Measurements from ENCODE around the gene RAB39A.
"Not testable (repeated sequence)": the region's sequence is repeated elsewhere in the genome, so short reads cannot be mapped to it uniquely, and the experiment has no call there.

The RAB39A gene

DNA sequence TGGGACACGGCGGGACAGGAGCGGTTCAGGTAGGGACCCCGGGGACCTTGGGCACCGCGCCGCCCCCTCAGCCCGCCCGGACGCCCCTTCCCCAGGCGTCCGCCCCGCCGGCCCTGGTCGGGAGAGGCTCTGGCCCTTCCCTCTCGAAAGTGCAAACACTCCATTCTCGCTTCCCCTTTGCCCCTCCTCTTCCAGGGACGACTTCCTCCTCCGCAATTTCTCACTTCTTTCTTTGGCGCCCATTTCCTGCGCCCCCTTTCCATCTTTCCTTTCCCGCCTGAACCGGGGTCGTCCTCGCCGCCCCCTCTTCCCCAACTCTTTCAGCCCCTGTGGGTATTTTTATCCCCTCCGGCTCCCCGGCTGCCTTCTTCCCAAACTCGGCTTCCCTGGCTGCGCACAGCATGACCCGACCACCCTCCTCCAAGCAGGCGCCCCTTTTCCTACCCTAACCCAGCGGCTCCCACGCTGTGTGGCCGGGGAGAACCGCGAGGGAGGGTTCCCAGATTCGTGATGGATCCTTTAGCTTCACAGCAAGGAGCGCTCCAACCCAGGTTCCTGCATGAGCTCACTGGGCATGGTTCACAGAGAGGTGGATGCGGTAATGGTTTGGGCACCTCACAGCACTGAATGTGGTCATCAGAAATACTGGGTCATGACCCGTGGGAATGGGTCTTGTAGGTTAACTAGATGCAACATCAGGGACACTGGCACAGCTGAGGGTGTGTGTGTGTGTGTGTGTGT lies 689 bp downstream of the RAB39A start:
- no peak for TF ChIP-seq JUND (IDR thresholded peaks at IDR 0.05; ENCODE audit: low read depth)
- DNase-seq (ENCODE audit: low read depth in 1 of 2, low spot score in 1 of 2): no peak
- in situ Hi-C loops (cut with HindIII; ENCODE audit: low pct_unique_long_range_greater_than_20kb, low sequenced_read_pairs): no loop called here

DNA sequence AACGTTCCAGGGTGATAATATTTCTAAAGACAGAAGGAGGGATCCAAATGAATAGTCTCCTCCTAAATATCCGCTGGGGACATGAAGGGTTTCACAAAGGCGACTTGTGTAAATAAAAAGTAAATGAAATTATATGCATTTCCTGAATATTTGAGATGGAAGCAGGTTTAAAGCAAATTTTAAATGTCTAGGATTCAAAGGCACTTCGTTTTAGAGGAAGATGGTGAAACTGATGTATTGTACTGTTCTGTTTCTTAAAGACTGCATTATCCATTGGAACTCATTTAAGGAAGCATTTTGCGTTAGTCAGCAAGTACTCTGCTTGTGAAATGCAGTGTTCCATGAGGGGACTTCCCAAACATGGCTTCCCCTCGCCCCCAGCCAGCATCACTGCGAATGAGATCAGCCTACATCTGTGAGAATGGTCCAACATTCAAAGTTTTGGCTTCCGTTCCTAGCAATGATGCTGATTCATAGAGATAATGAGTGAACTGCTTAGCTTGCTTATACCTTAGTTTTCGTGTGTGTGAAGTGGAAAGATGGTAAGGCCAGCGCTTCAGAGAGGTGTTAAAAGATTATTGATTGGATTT lies 1.5 kb downstream of the RAB39A start:
- in situ Hi-C loops (cut with HindIII; ENCODE audit: low pct_unique_long_range_greater_than_20kb, low sequenced_read_pairs): no loop called here
- no peak for DNase-seq (ENCODE audit: low read depth in 1 of 2, low spot score in 1 of 2)
- TF ChIP-seq JUND (IDR thresholded peaks at IDR 0.05; ENCODE audit: low read depth): no peak

DNA sequence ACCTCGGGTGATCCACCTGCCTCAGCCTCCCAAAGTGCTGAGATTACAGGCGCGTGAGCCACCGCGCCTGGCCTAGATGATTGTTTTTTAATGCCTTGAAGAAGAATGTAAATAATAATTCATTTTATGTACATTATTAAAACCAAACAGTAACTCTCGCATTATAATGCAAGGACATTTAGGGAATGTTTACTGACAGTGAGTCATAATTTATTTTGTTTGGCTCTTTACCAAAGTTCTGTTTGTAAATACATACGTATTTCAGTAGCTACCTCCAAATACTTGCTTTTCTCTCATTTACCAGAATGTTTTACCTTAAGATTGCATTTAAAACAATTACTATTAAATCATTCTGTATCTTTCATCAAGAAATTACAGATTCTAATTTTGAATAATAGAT lies 3.0 kb downstream of the RAB39A start:
- in situ Hi-C loops (cut with HindIII; ENCODE audit: low pct_unique_long_range_greater_than_20kb, low sequenced_read_pairs): no loop called here
- no peak for TF ChIP-seq JUND (IDR thresholded peaks at IDR 0.05; ENCODE audit: low read depth)
- peak in 1 of 2 experiments; percentile 24 for DNase-seq (ENCODE audit: low read depth in 1 of 2, low spot score in 1 of 2)

DNA sequence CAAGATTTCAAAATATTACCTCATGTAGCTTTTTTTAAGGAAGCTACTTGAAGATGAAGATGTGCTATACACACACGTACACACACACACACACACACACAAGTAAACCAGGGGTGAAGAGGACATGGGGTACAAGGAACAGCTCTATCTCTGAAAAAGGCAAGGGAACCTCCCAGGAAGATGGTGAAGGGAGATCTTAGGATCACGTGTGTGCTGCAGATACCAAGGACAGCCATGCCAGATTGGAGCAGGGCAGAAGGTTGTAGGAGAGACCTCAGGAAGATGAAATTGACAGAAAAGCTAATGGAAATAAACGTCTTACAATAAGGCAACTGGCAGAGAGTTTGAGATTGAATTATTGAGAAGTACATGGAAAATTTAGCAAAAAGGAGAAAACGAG lies 19.7 kb downstream of the RAB39A start:
- no peak for DNase-seq (ENCODE audit: low read depth in 1 of 2, low spot score in 1 of 2)
- no peak for TF ChIP-seq JUND (IDR thresholded peaks at IDR 0.05; ENCODE audit: low read depth)
- in situ Hi-C loops (cut with HindIII; ENCODE audit: low pct_unique_long_range_greater_than_20kb, low sequenced_read_pairs): no loop called here

DNA sequence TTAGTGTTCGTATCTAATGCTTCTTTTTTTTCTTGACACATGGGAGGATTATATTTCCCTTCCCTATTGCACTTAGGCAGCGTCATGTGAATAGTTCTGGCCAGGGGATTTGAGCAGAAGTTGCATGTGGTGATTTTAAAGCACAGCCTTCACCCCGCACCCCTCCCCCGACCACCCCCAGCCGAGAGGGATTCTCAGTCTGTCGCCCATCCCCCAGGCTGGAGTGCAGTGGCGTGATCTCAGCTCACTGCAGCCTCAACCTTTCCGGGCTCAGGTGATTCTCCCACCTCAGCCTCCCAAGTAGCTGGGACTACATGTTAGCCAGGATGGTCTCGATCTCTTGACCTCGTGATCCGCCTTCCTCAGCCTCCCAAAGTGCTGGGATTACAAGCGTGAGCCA lies 20.1 kb downstream of the RAB39A start:
- in situ Hi-C loops (cut with HindIII; ENCODE audit: low pct_unique_long_range_greater_than_20kb, low sequenced_read_pairs); DNase-seq (ENCODE audit: low read depth in 1 of 2, low spot score in 1 of 2): not testable (repeated sequence)

DNA sequence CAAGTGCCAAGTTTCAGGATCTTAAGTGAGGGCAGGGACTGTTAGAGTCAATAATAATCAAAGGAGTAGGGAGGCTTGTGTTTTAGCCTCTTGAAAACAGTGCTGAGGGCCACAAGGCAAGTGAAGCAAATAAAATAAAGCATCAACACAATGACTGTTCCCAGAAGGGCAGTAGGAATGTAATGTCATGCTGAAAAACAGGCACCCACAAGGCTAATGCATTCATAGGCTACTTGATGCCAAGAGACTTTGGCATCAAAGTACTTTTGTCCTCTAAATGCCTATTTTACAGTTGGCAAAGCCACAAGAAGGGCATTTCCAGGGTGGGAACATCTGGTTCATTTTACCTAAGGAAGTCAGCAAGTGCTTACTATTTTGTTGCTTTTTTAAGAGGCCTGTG lies 22.9 kb downstream of the RAB39A start:
- no peak for TF ChIP-seq JUND (IDR thresholded peaks at IDR 0.05; ENCODE audit: low read depth)
- in situ Hi-C loops (cut with HindIII; ENCODE audit: low pct_unique_long_range_greater_than_20kb, low sequenced_read_pairs): no loop called here
- no peak for DNase-seq (ENCODE audit: low read depth in 1 of 2, low spot score in 1 of 2)

DNA sequence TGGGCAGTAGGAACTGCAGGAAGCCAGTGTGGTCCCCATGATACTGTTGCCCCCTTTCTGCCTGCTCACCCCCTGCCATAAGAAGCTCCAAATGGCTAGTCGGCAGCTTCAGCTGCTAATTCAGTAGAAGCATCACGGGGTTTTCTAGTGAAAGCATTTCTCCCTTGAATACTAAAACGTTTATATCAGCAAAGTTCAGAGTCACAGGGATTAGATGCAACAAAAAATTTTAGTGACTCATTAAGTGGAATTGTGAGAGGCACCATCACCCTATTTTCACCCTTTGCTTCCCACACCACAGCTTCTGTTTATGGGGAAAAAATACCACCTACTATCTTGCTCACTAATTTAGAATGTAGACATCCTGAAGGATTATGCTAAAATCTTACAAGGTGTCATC lies 25.2 kb downstream of the RAB39A start:
- no peak for DNase-seq (ENCODE audit: low read depth in 1 of 2, low spot score in 1 of 2)
- in situ Hi-C loops (cut with HindIII; ENCODE audit: low pct_unique_long_range_greater_than_20kb, low sequenced_read_pairs): no loop called here
- TF ChIP-seq JUND (IDR thresholded peaks at IDR 0.05; ENCODE audit: low read depth): no peak

DNA sequence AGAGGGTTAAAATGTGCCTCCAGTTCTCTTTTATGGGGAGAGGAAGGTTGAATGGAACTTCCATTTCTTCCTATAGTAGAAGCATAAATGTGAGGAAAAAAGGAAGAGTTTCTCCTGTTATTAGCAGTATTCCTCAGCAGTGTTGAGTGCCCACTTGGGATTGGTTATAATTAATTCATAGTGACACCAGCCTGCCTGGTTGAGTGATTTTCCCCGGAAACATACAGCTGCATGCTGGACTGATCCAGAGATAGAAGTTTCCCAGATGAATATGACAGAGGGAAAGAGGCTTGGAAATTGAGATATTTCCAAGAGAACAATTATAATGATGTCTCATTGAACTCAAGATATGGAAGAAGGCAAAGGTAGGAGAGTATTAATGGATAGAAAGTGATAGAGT lies 28.3 kb downstream of the RAB39A start:
- in situ Hi-C loops (cut with HindIII; ENCODE audit: low pct_unique_long_range_greater_than_20kb, low sequenced_read_pairs): no loop called here
- TF ChIP-seq JUND (IDR thresholded peaks at IDR 0.05; ENCODE audit: low read depth): no peak
- no peak for DNase-seq (ENCODE audit: low read depth in 1 of 2, low spot score in 1 of 2)

DNA sequence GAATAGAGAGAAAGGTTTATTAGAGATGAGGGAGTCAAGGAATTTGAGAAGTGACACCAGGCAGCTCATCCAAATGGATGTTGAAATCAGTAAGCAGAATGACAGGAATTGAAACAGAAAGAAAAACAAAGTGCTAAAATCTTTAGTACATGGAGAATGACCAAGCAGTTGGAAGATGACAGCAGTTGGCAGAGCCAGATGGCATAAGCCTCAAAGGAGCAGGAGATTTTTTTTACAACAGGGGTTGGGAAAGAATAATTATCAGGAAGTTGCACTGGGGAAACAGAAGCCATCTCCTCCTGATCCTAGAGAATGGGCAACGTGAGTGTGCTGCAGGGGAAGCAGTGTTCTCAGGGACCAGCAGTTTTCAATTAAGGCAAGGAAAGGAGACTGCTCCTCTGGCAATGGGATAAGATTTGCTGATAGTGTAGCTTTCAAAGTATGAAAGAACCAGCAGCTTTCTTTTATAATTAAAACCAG lies 28.9 kb downstream of the RAB39A start:
- in situ Hi-C loops (cut with HindIII; ENCODE audit: low pct_unique_long_range_greater_than_20kb, low sequenced_read_pairs): no loop called here
- DNase-seq (ENCODE audit: low read depth in 1 of 2, low spot score in 1 of 2): no peak
- no peak for TF ChIP-seq JUND (IDR thresholded peaks at IDR 0.05; ENCODE audit: low read depth)

DNA sequence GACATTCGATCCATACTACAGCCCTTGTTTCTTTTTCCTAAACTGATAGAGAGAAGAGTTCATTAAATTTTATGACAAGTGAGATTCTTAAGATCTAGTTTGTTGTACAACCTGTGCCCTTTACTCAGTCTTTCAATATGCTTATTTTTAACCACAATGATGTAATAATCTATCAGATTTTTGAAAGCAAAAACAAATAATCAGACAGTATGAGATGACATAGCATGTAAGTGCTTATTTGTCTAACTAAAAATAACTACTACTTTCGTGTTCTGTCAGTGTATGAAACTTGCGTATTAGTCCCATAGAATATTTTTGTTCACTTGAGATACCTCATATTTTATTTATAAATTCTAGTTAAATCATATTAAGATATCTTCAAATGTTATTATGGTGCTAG lies 33.2 kb downstream of the RAB39A start:
- TF ChIP-seq JUND (IDR thresholded peaks at IDR 0.05; ENCODE audit: low read depth): no peak
- in situ Hi-C loops (cut with HindIII; ENCODE audit: low pct_unique_long_range_greater_than_20kb, low sequenced_read_pairs): no loop called here
- DNase-seq (ENCODE audit: low read depth in 1 of 2, low spot score in 1 of 2): no peak

DNA sequence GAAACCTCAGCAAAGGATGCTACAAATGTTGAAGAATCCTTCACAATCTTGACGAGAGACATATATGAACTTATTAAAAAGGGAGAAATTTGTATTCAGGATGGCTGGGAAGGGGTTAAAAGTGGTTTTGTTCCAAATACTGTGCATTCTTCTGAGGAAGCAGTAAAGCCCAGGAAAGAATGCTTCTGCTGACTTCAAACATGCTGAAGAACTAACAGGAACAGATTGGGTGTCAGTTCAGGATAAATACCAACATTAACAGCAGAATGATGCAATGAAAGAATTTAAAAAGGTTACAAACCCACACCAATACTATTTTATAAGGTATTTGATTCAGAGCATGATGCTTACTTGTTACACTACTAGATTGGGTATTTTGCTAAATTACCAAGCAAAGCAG lies 33.9 kb downstream of the RAB39A start:
- DNase-seq (ENCODE audit: low read depth in 1 of 2, low spot score in 1 of 2): no peak
- in situ Hi-C loops (cut with HindIII; ENCODE audit: low pct_unique_long_range_greater_than_20kb, low sequenced_read_pairs): no loop called here
- TF ChIP-seq JUND (IDR thresholded peaks at IDR 0.05; ENCODE audit: low read depth): no peak

DNA sequence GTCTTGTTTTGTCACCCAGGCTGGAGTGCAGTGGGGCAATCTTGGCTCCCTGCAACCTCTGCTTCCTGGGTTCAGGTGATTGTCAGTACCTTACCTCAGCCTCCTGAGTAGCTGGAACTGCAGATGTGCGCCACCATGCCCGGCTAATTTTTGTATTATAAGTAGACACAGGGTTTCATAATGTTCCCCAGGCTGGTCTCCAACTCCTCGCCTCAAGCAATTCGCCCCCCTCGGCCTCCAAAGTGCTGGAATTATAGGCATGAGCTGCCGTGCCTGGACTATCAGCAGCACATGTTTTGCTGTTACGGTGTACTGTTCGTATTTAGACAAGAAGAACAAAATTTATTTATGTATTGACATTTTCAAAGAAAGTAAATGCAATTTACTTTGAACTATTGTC lies 34.8 kb downstream of the RAB39A start:
- in situ Hi-C loops (cut with HindIII; ENCODE audit: low pct_unique_long_range_greater_than_20kb, low sequenced_read_pairs): no loop called here
- TF ChIP-seq JUND (IDR thresholded peaks at IDR 0.05; ENCODE audit: low read depth): no peak
- DNase-seq (ENCODE audit: low read depth in 1 of 2, low spot score in 1 of 2): no peak

DNA sequence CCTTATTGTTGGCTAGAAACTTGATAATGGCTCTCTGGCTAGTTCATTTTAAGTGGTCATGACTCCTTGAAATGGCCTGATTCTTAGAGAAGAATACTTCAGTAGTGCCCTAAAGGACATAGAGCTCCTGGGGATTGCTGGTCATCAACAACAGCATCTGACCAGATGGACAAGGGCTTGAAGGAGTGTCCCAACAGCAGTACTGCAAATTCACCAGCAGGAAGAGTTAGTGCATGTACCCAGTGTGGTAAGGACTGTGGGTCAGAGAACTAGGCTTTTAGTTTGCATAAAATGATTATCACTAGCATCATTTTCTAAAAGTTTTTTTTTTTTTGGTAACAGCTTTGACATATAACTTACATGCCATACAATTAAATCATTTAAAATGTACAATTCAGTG lies 41.0 kb downstream of the RAB39A start:
- TF ChIP-seq JUND (IDR thresholded peaks at IDR 0.05; ENCODE audit: low read depth): no peak
- in situ Hi-C loops (cut with HindIII; ENCODE audit: low pct_unique_long_range_greater_than_20kb, low sequenced_read_pairs): no loop called here
- peak in 1 of 2 experiments; percentile 34 for DNase-seq (ENCODE audit: low read depth in 1 of 2, low spot score in 1 of 2)

DNA sequence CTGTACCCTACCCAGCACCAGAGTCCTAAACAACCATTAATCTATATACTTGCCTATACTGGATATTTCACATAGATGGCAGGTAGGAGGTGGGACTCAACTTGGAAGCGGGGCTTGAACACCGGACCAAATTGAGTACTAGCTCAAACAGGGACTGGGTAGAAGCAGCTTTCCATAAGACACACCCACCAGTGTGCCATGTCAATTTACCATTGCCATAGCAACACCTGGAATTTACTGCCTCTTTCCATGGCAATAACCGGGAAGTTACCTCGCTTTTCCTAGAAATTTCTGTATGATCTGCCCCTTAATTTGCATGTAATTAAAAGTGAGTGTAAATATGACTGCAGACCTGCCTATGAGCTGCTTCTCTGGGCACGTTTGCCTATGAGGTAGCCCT lies 41.8 kb downstream of the RAB39A start:
- TF ChIP-seq JUND (IDR thresholded peaks at IDR 0.05; ENCODE audit: low read depth): no peak
- DNase-seq (ENCODE audit: low read depth in 1 of 2, low spot score in 1 of 2): no peak
- in situ Hi-C loops (cut with HindIII; ENCODE audit: low pct_unique_long_range_greater_than_20kb, low sequenced_read_pairs): no loop called here
